IMR-90 (cell line): ENCODE data around the gene SSH2. TPM values are rescaled to one million over a fixed set of nuclear protein-coding genes. Genes with fewer than 3 reads are reported as not detected.

Experiments
- ATAC-seq: fragments of 200-7000 bp; cut with Tn5 transposase; 2 replicates; pipeline ENCODE4 v1.9.1; 2020; ENCODE audit warnings: low read depth, mild to moderate bottlenecking, moderate library complexity
- BruUV-seq: library from RNA; stranded (reverse); fragments of 400-500 nt; replicated peaks from 2 replicates; lab custom pipeline; 2021; lab: Mats Ljungman, UMichigan
- CTCF ChIA-PET: fragments of 300-600 bp; formaldehyde crosslinking; extraction: SDS; loops from one replicate; lab custom pipeline; 2021; ENCODE audit warnings: antibody characterized with exemption; lab: Yijun Ruan, JAX
- POLR2A ChIA-PET: fragments of 300-600 bp; sonication (Branson Sonifier 250); formaldehyde crosslinking; loops from one replicate; lab custom pipeline; 2022; ENCODE audit warnings: antibody characterized with exemption; ENCODE audit not compliant: unreplicated experiment; lab: Charles Lee
- DNase-seq: peaks from one replicate; pipeline ENCODE4 v3.0.0; 2013
- H2AFZ ChIP-seq: replicated peaks from 2 replicates; pipeline ENCODE3; 2013; ENCODE audit warnings: low read length, mild to moderate bottlenecking; ENCODE audit not compliant: poor library complexity
- H2AK5ac ChIP-seq: 2 replicates; pipeline ENCODE4 v1.6.1; 2013; ENCODE audit warnings: low read depth, low read length, inconsistent platforms
- H2AK9ac ChIP-seq: replicated peaks from 2 replicates; pipeline ENCODE3; 2013; ENCODE audit warnings: mild to moderate bottlenecking, low read depth, low read length, moderate library complexity; ENCODE audit not compliant: poor library complexity
- H2BK120ac ChIP-seq: 2 replicates; pipeline ENCODE4 v1.6.1; 2013; ENCODE audit warnings: low read depth, low read length, inconsistent platforms
- H2BK15ac ChIP-seq: 3 replicates; pipeline ENCODE4 v1.6.1; 2013; ENCODE audit warnings: low read depth, low read length, inconsistent platforms
- H2BK20ac ChIP-seq: 2 replicates; pipeline ENCODE4 v1.6.1; 2013; ENCODE audit warnings: low read depth, mild to moderate bottlenecking, inconsistent platforms, low read length, moderate library complexity
- H2BK5ac ChIP-seq: 2 replicates; pipeline ENCODE4 v1.6.1; 2013; ENCODE audit warnings: mild to moderate bottlenecking, low read depth, low read length, inconsistent platforms; ENCODE audit not compliant: poor library complexity, severe bottlenecking
- H3K14ac ChIP-seq: replicated peaks from 2 replicates; pipeline ENCODE4 v1.6.1; 2013; ENCODE audit warnings: low read depth, low read length, inconsistent platforms
- H3K18ac ChIP-seq: 2 replicates; pipeline ENCODE4 v1.6.1; 2013; ENCODE audit warnings: low read depth, low read length, control low read depth
- H3K23ac ChIP-seq: 2 replicates; pipeline ENCODE4 v1.6.1; 2013; ENCODE audit warnings: low read depth, low read length, inconsistent platforms
- H3K27ac ChIP-seq: 2 replicates; pipeline ENCODE4 v1.5.1; 2013; ENCODE audit warnings: mild to moderate bottlenecking, control low read depth, low read length; ENCODE audit not compliant: insufficient read depth
- H3K27me3 ChIP-seq: 2 replicates; pipeline ENCODE4 v1.6.1; 2013; ENCODE audit warnings: low read length; ENCODE audit not compliant: control insufficient read depth, insufficient read depth
- H3K36me3 ChIP-seq: 2 replicates; pipeline ENCODE4 v1.6.1; 2013; ENCODE audit warnings: low read length, mixed read lengths; ENCODE audit not compliant: control insufficient read depth, insufficient read depth
- H3K4ac ChIP-seq: 2 replicates; pipeline ENCODE4 v1.6.1; 2013; ENCODE audit warnings: low read depth, low read length, inconsistent platforms
- H3K4me1 ChIP-seq: 2 replicates; pipeline ENCODE4 v1.6.1; 2013; ENCODE audit warnings: low read length, mixed read lengths; ENCODE audit not compliant: control insufficient read depth, insufficient read depth
- H3K4me2 ChIP-seq: 2 replicates; pipeline ENCODE4 v1.6.1; 2013; ENCODE audit warnings: low read depth, mild to moderate bottlenecking, control low read depth, low read length, moderate library complexity
- H3K4me3 ChIP-seq: 2 replicates; pipeline ENCODE4 v1.5.1; 2013; ENCODE audit warnings: low read depth, mild to moderate bottlenecking, control low read depth, low read length, moderate library complexity; ENCODE audit not compliant: insufficient read depth
- H3K56ac ChIP-seq: 2 replicates; pipeline ENCODE4 v1.6.1; 2013; ENCODE audit warnings: low read length, inconsistent platforms; ENCODE audit not compliant: insufficient read depth; ENCODE audit errors: extremely low read depth
- H3K79me1 ChIP-seq, 2 experiments: 2 replicates each; pipeline ENCODE4 v1.6.1; 2013; ENCODE audit warnings: low read length in 2 of 2, inconsistent platforms in 1 of 2, low read depth in 1 of 2
- H3K9ac ChIP-seq: 2 replicates; pipeline ENCODE4 v1.6.1; 2013; ENCODE audit warnings: low read depth, low read length, control low read depth
- H3K9me1 ChIP-seq: 2 replicates; pipeline ENCODE4 v1.6.1; 2013; ENCODE audit warnings: low read length, inconsistent platforms; ENCODE audit not compliant: insufficient read depth
- H3K9me3 ChIP-seq: 2 replicates; pipeline ENCODE4 v1.6.1; 2013; ENCODE audit warnings: low read length; ENCODE audit not compliant: control insufficient read depth, insufficient read depth
- H4K20me1 ChIP-seq: 2 replicates; pipeline ENCODE4 v1.6.1; 2013; ENCODE audit warnings: low read length, inconsistent platforms; ENCODE audit not compliant: insufficient read depth
- H4K5ac ChIP-seq: 2 replicates; pipeline ENCODE4 v1.6.1; 2013; ENCODE audit warnings: mild to moderate bottlenecking, low read depth, low read length, control low read depth
- H4K8ac ChIP-seq, 2 experiments: 2 replicates each; pipeline ENCODE4 v1.6.1; 2013; ENCODE audit warnings: low read depth in 2 of 2, low read length in 2 of 2, control low read depth in 1 of 2, inconsistent platforms in 1 of 2
- H4K91ac ChIP-seq: 2 replicates; pipeline ENCODE4 v1.6.1; 2013; ENCODE audit warnings: low read depth, low read length, inconsistent platforms; ENCODE audit not compliant: insufficient read depth
- RAD21 ChIP-seq: IDR thresholded peaks from 2 replicates; pipeline ENCODE4 v1.6.1; 2012; ENCODE audit warnings: low read length, improper control_type of control experiment
- RFX5 ChIP-seq: IDR thresholded peaks from 2 replicates; pipeline ENCODE4 v1.8.0; 2012; ENCODE audit warnings: low read depth, mild to moderate bottlenecking, low read length, moderate library complexity
- WGBS, 2 experiments: methylation state at CpG; one replicate each; pipeline versions ENCODE4 v1.1.5 to v1.1.7; 2013; ENCODE audit warnings: missing lambda C conversion rate in 2 of 2; ENCODE audit not compliant: insufficient read length in 1 of 2; ENCODE audit errors: extremely low coverage in 2 of 2; 5-methylcytosine and 5-hydroxymethylcytosine counted together
- dilution Hi-C: fragments of 300-500 bp; cut with HindIII; formaldehyde crosslinking; loops from one replicate; pipeline ENCODE4 v1.14.3; 2018; ENCODE audit warnings: low sequenced_read_pairs; ENCODE audit not compliant: unreplicated experiment
- in situ Hi-C: fragments of 300-500 bp; cut with MboI; formaldehyde crosslinking; loops from 3 replicates; pipeline ENCODE4 v1.14.3; 2019; ENCODE audit warnings: low sequenced_read_pairs, inconsistent platforms, mixed read lengths
- intact Hi-C: fragments of 100-400 bp; cut with micrococcal nuclease; formaldehyde crosslinking; loops from 2 replicates; pipeline ENCODE4 v1.10.0; 2022
- polyA plus RNA-seq, 3 experiments: library from polyadenylated mRNA; depleted of rRNA; stranded (reverse); fragments of >200 nt; gene quantifications; 2 replicates each; pipeline ENCODE4 v1.2.3, GENCODE V29; 2012; ENCODE audit warnings: low replicate concordance in 1 of 3
- total RNA-seq: library from RNA; depleted of rRNA; stranded (reverse); fragments of >200 nt; gene quantifications from 2 replicates; pipeline ENCODE4 v1.2.3, GENCODE V29; 2012

SSH2 gene
- total and polyA plus RNA-seq, 2 of the 4 experiments (the other 2 are of a cell fraction), result 9.3 TPM

- ATAC-seq, result peak; percentile 44; the same call in 1 of the 2 replicates
- no TSS peak for BruUV-seq
Observed at GRCh38 chr17:29909236-29910003, 20.6 kb downstream of the SSH2 start.

More at GRCh38 chr17:29909236-29910003, 20.6 kb downstream of the SSH2 start:
- Histone ChIP-seq H3K23ac (no peak overlapping the region), H3K14ac (no peak overlapping the region), H3K9me3 (peaks cover 6% of the 10 kb centered on the region; the same call in 1 of the 2 replicates), H3K18ac (no peak overlapping the region), H3K79me1 (peaks cover 33 to 50% of the 10 kb centered on the region in 2 experiments), H4K20me1 (peaks cover 14% of the 10 kb centered on the region; the same call in 1 of the 2 replicates), H3K56ac (no peak overlapping the region), H2AK9ac (no peak overlapping the region), H3K4me1 (peaks cover 6% of the 10 kb centered on the region), H4K5ac (no peak overlapping the region), H2BK15ac (no peak overlapping the region), H3K36me3 (no peaks in the 10 kb centered on the region), H3K9ac (no peak overlapping the region), H2AFZ (no peak overlapping the region), H3K9me1 (no peaks in the 10 kb centered on the region; the same call in 1 of the 2 replicates), H3K27me3 (no peaks in the 10 kb centered on the region), H2BK20ac (no peak overlapping the region), H4K91ac (no peak overlapping the region), H4K8ac (no peak overlapping the region), H3K4me2 (no peak overlapping the region), H3K27ac (no peak overlapping the region), H2BK120ac (no peak overlapping the region), H2AK5ac (no peak overlapping the region), H2BK5ac (no peak overlapping the region), H3K4me3 (no peak overlapping the region), H3K4ac (no peak overlapping the region)
- TF ChIP-seq RAD21, result no peak
- TF ChIP-seq RFX5, result peak; percentile 81
- CTCF ChIA-PET, result no interaction called here
- in situ Hi-C loops, result no loop called here
- dilution Hi-C loops, result no loop called here
- peak; percentile 52 for DNase-seq
- WGBS, 2 experiments, result no CpG with 5 or more reads among the region's 6 CpGs
- intact Hi-C loops, result loop anchor here (10.0 kb wide), 1 partner anchor 55 kb away; no protein-coding TSS in a partner anchor
- POLR2A ChIA-PET, result interaction anchor here (0.5 kb wide), 1 partner anchor 400 kb away, joined by 3 read pairs; no protein-coding TSS in a partner anchor
